Type B pancreatic cell (in vitro differentiated cells): Measurements from ENCODE around the gene UGT2A2. TPM values are rescaled to one million over a fixed set of nuclear protein-coding genes. Genes with fewer than 3 reads are reported as not detected.

Source experiments
- DNase-seq: peaks from one replicate; pipeline ENCODE4 v3.0.0; 2021; ENCODE audit warnings: mixed read lengths; ENCODE audit not compliant: unreplicated experiment; ENCODE audit errors: extremely low spot score
- H3K27ac Mint-ChIP-seq: 2 replicates; pipeline ENCODE4 v1.8.0; 2021; ENCODE audit warnings: mild to moderate bottlenecking, mixed read lengths
- H3K27me3 Mint-ChIP-seq: 2 replicates; pipeline ENCODE4 v1.8.0; 2021; ENCODE audit warnings: mixed read lengths
- H3K36me3 Mint-ChIP-seq: 2 replicates; pipeline ENCODE4 v1.8.0; 2021; ENCODE audit warnings: mixed read lengths
- H3K4me1 Mint-ChIP-seq: one replicate; pipeline ENCODE4 v1.8.0; 2021; ENCODE audit warnings: mixed read lengths; ENCODE audit not compliant: unreplicated experiment
- H3K4me3 Mint-ChIP-seq: 2 replicates; pipeline ENCODE4 v1.8.0; 2021; ENCODE audit warnings: mild to moderate bottlenecking, mixed read lengths
- H3K9me3 Mint-ChIP-seq: 2 replicates; pipeline ENCODE4 v1.8.0; 2021; ENCODE audit warnings: mixed read lengths
- CTCF ChIP-seq: fragments of 200-600 bp; sonication (generic); conservative IDR thresholded peaks from 2 replicates; pipeline ENCODE4 v1.5.0; 2021; ENCODE audit warnings: antibody characterized with exemption, mild to moderate bottlenecking
- total RNA-seq: library from RNA; stranded (reverse); gene quantifications from 2 replicates; pipeline ENCODE4 v1.2.1, GENCODE V29; 2021; ENCODE audit warnings: low replicate concordance

UGT2A2 gene
- total RNA-seq, 1 donor from 2014 or later, result not detected

- Mint-ChIP-seq H3K9me3 (no peaks in the 10 kb centered on the region), H3K27me3 (no peaks in the 10 kb centered on the region), H3K4me1 (no peaks in the 10 kb centered on the region), H3K36me3 (no peaks in the 10 kb centered on the region), H3K27ac (no peak overlapping the region), H3K4me3 (no peak overlapping the region)
- no peak for TF ChIP-seq CTCF
- no peak for DNase-seq
Measured at GRCh38 chr4:69656653-69657158, 17.3 kb upstream of the UGT2A2 start.

DNA sequence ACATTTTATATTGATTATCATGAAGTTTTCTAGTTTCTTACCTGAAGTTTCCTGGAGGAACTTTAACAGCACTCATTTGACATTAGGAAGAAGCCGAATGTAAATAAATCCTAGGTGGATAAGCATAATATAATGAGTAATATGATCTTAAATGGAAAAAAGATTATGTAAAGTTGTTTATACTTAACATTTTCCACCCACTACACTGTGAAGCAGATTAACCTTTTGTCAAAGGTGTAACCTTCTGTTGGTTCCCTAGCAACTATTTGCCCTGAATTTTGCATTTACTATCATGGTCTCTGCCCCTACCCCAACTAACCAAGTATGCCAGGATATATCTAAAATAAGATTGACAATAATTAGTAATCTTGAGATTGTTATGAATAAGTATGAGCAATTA, 13.7 kb upstream of the UGT2A2 start, which contains the start of gene UGT2A1:
UGT2A1 (minus strand) TSS at position 101 of the 400 bp plus-strand sequence. CDS start 5,603 bp downstream, outside the sequence.
- Mint-ChIP-seq H3K4me1 (no peaks in the 10 kb centered on the region), H3K27me3 (no peaks in the 10 kb centered on the region), H3K36me3 (no peaks in the 10 kb centered on the region), H3K9me3 (no peaks in the 10 kb centered on the region), H3K27ac (no peak within 1 kb of the TSS), H3K4me3 (no peak within 1 kb of the TSS)
- DNase-seq, result no peak
- TF ChIP-seq CTCF, result no peak

DNA sequence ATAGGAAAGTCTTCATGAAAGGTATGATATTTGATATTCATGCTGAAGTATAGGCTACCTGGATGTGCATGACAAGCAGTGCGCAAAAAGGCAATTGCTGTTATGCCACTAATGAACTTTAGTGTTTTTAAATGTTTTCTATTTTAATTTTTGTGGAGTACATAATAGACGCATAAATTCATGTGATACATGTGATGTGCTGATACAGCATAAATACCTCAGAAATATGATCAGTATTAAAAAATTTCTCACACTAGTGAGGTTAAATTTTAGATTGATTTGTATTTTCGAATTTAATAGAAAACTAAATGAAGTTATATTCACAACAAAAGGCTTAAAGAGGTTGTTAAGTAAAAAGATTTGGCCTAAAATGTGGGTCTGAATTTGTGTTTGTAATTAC, 11.4 kb upstream of the UGT2A2 start:
- H3K27me3 Mint-ChIP-seq, result no peaks in the 10 kb centered on the region
- no peak for DNase-seq
- no peaks in the 10 kb centered on the region for H3K9me3 Mint-ChIP-seq
- no peaks in the 10 kb centered on the region for H3K4me1 Mint-ChIP-seq
- H3K36me3 Mint-ChIP-seq, result no peaks in the 10 kb centered on the region
- H3K27ac Mint-ChIP-seq, result no peak overlapping the region
- TF ChIP-seq CTCF, result no peak
- no peak overlapping the region for H3K4me3 Mint-ChIP-seq

DNA sequence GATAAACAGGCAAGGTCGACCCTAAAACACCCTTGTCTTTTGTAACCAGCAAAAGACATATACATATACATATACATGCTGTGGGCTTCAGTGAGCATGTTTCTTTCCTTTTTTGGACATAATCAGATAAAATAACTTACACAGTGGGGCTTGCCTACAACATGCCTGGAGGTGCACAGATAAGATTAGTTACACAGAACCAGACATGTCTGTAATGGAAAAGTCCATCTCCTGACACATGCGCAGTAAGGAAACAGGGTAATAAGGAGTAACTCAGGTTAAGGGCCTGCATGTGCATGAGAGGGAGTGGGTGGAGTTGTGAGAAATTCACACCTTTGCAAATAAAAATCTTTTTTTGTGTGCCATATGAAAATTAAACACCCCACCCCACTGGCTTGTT, 10.2 kb upstream of the UGT2A2 start:
- DNase-seq, result no peak
- TF ChIP-seq CTCF, result no peak
- Mint-ChIP-seq H3K27me3 (no peaks in the 10 kb centered on the region), H3K9me3 (no peaks in the 10 kb centered on the region), H3K27ac (no peak overlapping the region), H3K36me3 (no peaks in the 10 kb centered on the region), H3K4me3 (no peak overlapping the region), H3K4me1 (no peaks in the 10 kb centered on the region)

DNA sequence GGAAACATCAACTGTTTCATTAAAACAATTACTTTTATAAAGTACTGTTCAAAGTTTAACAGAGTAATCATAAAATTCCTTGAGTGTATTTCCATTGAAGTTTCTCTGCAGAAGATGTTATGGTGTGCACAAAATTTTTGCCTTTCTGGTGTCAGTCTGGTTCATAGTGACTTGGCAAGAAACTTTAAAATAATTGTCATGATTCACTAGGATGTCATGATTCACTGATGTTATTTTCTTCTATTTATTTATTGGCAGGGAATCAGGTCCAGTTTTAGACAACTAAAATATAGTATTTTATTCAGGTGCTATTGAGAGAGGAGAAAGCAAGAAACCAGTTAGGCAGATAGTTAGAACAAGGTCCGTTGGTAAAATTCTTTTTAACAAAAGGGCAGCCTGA, 9.8 kb upstream of the UGT2A2 start:
- Mint-ChIP-seq H3K27ac (no peak overlapping the region), H3K36me3 (no peaks in the 10 kb centered on the region), H3K4me1 (no peaks in the 10 kb centered on the region), H3K9me3 (no peaks in the 10 kb centered on the region), H3K4me3 (no peak overlapping the region), H3K27me3 (no peaks in the 10 kb centered on the region)
- DNase-seq, result no peak
- TF ChIP-seq CTCF, result no peak

DNA sequence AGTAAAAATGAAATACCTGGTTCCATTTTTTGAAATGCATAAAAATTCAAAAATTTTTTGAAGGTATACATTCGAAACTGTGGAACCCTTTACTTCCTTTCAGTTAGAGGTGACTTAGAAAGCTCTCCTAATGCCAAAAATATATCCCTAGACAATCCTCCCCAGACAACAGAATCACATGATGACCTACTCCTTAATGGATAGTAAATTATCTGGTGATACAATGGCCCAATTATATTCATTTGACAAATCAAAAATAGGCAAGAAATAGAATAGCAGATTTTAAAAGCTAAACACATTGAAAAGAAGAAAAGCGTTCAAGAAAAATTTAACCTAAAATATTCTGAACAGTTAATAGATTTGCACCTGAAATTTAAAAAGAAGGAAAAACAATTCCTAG, 3.5 kb upstream of the UGT2A2 start:
- Mint-ChIP-seq H3K36me3 (no peaks in the 10 kb centered on the region), H3K4me1 (no peaks in the 10 kb centered on the region), H3K27ac (no peak overlapping the region), H3K4me3 (no peak overlapping the region), H3K9me3 (no peaks in the 10 kb centered on the region), H3K27me3 (no peaks in the 10 kb centered on the region)
- no peak for DNase-seq
- no peak for TF ChIP-seq CTCF
